Psoas muscle (tissue), 8 donors: ENCODE results near the gene CDKN3. TPM values are rescaled to one million over a fixed set of nuclear protein-coding genes. Genes with fewer than 3 reads are reported as not detected.
A peak's percentile ranks its signal among the peaks of the same experiment; 100 is the strongest.

ENCODE experiments used
- ATAC-seq, 4 donors: fragments of 200-7000 bp; cut with Tn5 transposase; one replicate each; pipeline ENCODE4 v1.9.1; 2020; ENCODE audit warnings: moderate library complexity in 3 of 4, mild to moderate bottlenecking in 2 of 4
- DNase-seq, 2 donors: peaks; one replicate each; pipeline ENCODE4 v3.0.0-alpha.2; 2020
- H3K27ac ChIP-seq: fragments of 200-600 bp; one replicate; pipeline ENCODE4 v1.8.0; 2022
- H3K27me3 ChIP-seq, 3 donors: fragments of 200-600 bp in 1 of 3; one replicate each; pipeline versions ENCODE4 v1.6.1 to v1.8.0; 2013 to 2022; ENCODE audit warnings: low read length in 2 of 3, mild to moderate bottlenecking in 2 of 3, moderate library complexity in 1 of 3; ENCODE audit not compliant: insufficient read depth in 3 of 3
- H3K36me3 ChIP-seq, 2 donors: fragments of 200-600 bp in 1 of 2; one replicate each; pipeline versions ENCODE4 v1.6.1 to v1.8.0; 2013 to 2022; ENCODE audit warnings: low read depth in 1 of 2, mild to moderate bottlenecking in 1 of 2, moderate library complexity in 1 of 2; ENCODE audit not compliant: insufficient read depth in 1 of 2
- H3K4me1 ChIP-seq: fragments of 200-600 bp; one replicate; pipeline ENCODE4 v1.8.0; 2022
- H3K4me3 ChIP-seq: fragments of 200-600 bp; one replicate; pipeline ENCODE4 v1.8.0; 2022; ENCODE audit warnings: mild to moderate bottlenecking
- H3K9me3 ChIP-seq: fragments of 200-600 bp; one replicate; pipeline ENCODE4 v1.8.0; 2022
- CTCF ChIP-seq: fragments of 200-600 bp; IDR thresholded peaks from one replicate; pipeline ENCODE4 v1.8.0; 2022; ENCODE audit warnings: antibody characterized with exemption
- WGBS, 3 donors: extraction: QIAGEN DNeasy Blood & Tissue Kit; methylation state at CpG; one replicate each; pipeline versions ENCODE4 v1.1.6 to v1.1.7; 2013; 5-methylcytosine and 5-hydroxymethylcytosine counted together
- intact Hi-C, 2 donors: fragments of 100-400 bp; cut with DNase I; formaldehyde crosslinking; loops; one replicate each; pipeline versions ENCODE4 v1.11.0 to v1.14.2; 2022
- polyA plus RNA-seq, 3 donors: library from polyadenylated mRNA; stranded (reverse); fragments of 200-250 nt; gene quantifications; one replicate each; pipeline ENCODE4 v1.2.3, GENCODE V29; 2013
- total RNA-seq, 4 donors: library from RNA; stranded (reverse); fragmentation: NEBNext Ultra II Directional in 2 of 4; extraction: Animal tissue kit (Norgen Biotek cat#: 25700) in 2 of 4; gene quantifications; one replicate each; pipeline versions ENCODE4 v1.2.1 to v1.2.4, GENCODE V29; 2021 to 2023
- donor health status: healthy with polysubstance abuse.
- donor health status: DM: no; HTN: no; CAD: no; lungs with moderate emphysema.
- donor health status: Bipolar disorder and iron deficiency.
- donor health status: healthy.
- donor health status: DM: yes; HTN: yes; CAD: no.
- donor health status: DM: no; HTN: no; CAD: no.
- donor health status: DM: no; HTN: no; CAD: no.
- donor health status: DM: yes; HTN: yes; CAD: no.

CDKN3 gene
- total and polyA plus RNA-seq, 7 donors, result 1.4 to 6.0 (median 1.9) TPM

- Histone ChIP-seq H3K4me3 (no peak overlapping the region), H3K27me3 (no peaks in the 10 kb centered on the region), H3K27ac (no peak overlapping the region), H3K36me3 (peaks cover 3 to 54% of the 10 kb centered on the region in 2 donors), H3K9me3 (no peaks in the 10 kb centered on the region), H3K4me1 (no peaks in the 10 kb centered on the region)
- no peak for DNase-seq
- intact Hi-C loops, result no loop called here
- 61 to 92% (median 87%) methylated on average over 2 of the region's 2 CpGs for WGBS, 3 donors
- no peak for TF ChIP-seq CTCF
- no peak for ATAC-seq
Measured at GRCh38 chr14:54425068-54425467, 28.3 kb downstream of the CDKN3 start.

GRCh38 chr14:54425537-54426274 is 28.9 kb downstream of the CDKN3 start:
- TF ChIP-seq CTCF, result no peak
- peaks cover 3 to 60% of the 10 kb centered on the region in 2 donors for H3K36me3 ChIP-seq
- H3K4me3 ChIP-seq, result no peak overlapping the region
- H3K27me3 ChIP-seq, result no peaks in the 10 kb centered on the region
- no peaks in the 10 kb centered on the region for H3K9me3 ChIP-seq
- no peaks in the 10 kb centered on the region for H3K4me1 ChIP-seq
- no peak overlapping the region for H3K27ac ChIP-seq
- no peak for ATAC-seq
- WGBS, 3 donors, result 83 to 93% (median 91%) methylated on average over 3 of the region's 3 CpGs
- intact Hi-C loops, result no loop called here
- DNase-seq, result no peak

DNA sequence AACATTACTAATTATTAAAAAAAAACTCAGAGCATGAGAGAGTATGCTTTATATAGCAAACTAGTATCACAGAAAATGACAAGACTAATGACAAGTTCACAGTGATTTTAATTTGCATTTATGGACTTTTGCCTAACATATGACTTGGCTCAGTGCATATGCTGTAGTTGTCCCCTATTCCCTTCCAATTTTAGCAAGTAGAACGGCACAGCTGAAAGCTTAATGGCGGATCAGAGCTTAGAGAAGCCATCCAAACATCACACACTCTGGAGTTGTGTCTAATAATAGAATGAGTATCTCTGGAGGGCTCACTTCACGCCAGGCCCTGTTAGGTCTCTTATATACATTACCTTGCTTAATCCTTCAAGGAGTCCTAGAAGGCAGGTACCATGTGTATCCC is 31.1 kb downstream of the CDKN3 start:
- Histone ChIP-seq H3K36me3 (peaks cover 3 to 68% of the 10 kb centered on the region in 2 donors), H3K27me3 (no peaks in the 10 kb centered on the region), H3K4me3 (no peak overlapping the region), H3K4me1 (no peaks in the 10 kb centered on the region), H3K27ac (no peak overlapping the region), H3K9me3 (no peaks in the 10 kb centered on the region)
- 24 to 44% (median 25%) methylated on average over 3 of the region's 3 CpGs for WGBS, 3 donors
- intact Hi-C loops, result no loop called here
- ATAC-seq (peak in 2 of 4 donors; percentile 73 to 79), DNase-seq (no peak)
- TF ChIP-seq CTCF, result no peak

- H3K9me3 ChIP-seq, result no peaks in the 10 kb centered on the region
- intact Hi-C loops, result no loop called here
- no peak for TF ChIP-seq CTCF
- no peaks in the 10 kb centered on the region for H3K4me1 ChIP-seq
- 93 to 96% (median 94%) methylated on average over 2 of the region's 2 CpGs for WGBS, 3 donors
- no peak overlapping the region for H3K4me3 ChIP-seq
- H3K36me3 ChIP-seq, result peaks cover 3 to 68% of the 10 kb centered on the region in 2 donors
- DNase-seq (no peak), ATAC-seq (no peak)
- no peaks in the 10 kb centered on the region for H3K27me3 ChIP-seq
- H3K27ac ChIP-seq, result no peak overlapping the region
Measured at GRCh38 chr14:54428527-54428926, 31.7 kb downstream of the CDKN3 start.
